Stomach (tissue), 4 donors: ENCODE data around the gene ODF2.

ENCODE experiments used
- CTCF ChIP-seq, 7 experiments: fragments of 450-650 bp in 4 of 7; fragments of 200-600 bp in 3 of 7; sonication (generic) in 3 of 7; IDR thresholded peaks; one replicate each; pipeline ENCODE4 v1.5.1; 2016 to 2019; ENCODE audit warnings: antibody characterized with exemption in 7 of 7, control low read depth in 2 of 7, mild to moderate bottlenecking in 1 of 7
- POLR2AphosphoS5 ChIP-seq, 3 donors: sonication (generic); formaldehyde crosslinking; IDR thresholded peaks; one replicate each; pipeline ENCODE4 v1.6.1; 2016; ENCODE audit warnings: antibody characterized with exemption in 3 of 3

DNA sequence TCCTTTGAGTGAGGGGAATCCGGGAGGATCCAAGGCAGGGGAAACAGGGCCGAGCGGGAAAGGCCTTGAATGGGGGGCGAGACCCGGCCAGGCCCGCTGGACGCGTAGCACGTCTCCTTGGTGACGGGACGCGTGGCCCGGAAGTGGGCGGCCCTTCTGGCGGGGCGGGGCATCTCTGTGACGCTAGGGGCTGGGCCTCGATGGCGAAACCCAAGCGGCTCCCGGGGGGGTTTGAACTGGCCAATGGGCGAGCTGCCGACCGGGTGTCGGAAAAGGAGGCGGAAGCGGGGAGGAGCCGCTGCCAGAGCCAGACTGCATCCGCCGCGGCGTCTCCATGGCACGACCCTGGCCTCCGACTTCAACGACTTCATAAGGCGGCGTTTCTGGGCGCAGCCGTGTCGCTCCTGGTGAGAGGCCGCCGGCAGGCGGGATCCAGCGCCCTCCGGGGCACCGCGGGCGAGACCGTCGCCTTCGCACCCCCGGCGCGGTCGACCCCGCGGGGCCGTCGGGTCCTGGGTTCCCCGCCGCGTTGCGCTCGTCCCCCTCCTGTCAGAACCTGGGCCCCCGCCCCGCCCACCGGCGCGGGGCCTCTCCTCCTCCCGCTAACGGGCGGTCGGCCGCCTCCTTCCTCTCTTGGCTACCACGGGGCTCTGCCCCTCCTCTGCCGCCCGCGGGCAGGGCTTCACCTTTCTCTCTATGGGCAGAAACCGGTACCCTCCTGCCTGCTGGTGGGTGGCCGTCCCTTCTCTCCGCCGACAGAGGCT lies at the start of gene ODF2:
- TF ChIP-seq CTCF (IDR thresholded peaks at IDR 0.05), result no peak
- peak; percentile 19 to 77 (median 63) for TF ChIP-seq POLR2AphosphoS5 (IDR thresholded peaks at IDR 0.05)
